Measurements from ENCODE around the gene ALDH4A1.
A peak's percentile ranks its signal among the peaks of the same experiment; 100 is the strongest.

The ALDH4A1 gene

GRCh38 chr1:18944810-18945209, 42.5 kb upstream of the ALDH4A1 start:
- TF ChIP-seq CREB1 (IDR thresholded peaks at IDR 0.05; ENCODE audit: low read depth) = no peak
- TF ChIP-seq FOXM1 (IDR thresholded peaks at IDR 0.05; ENCODE audit: borderline replicate concordance, low read depth) = no peak
- TF ChIP-seq TAF1 (IDR thresholded peaks at IDR 0.05; ENCODE audit: low read depth) = no peak
- no peak for TF ChIP-seq RAD21 (IDR thresholded peaks at IDR 0.05; ENCODE audit: low read depth)

DNA sequence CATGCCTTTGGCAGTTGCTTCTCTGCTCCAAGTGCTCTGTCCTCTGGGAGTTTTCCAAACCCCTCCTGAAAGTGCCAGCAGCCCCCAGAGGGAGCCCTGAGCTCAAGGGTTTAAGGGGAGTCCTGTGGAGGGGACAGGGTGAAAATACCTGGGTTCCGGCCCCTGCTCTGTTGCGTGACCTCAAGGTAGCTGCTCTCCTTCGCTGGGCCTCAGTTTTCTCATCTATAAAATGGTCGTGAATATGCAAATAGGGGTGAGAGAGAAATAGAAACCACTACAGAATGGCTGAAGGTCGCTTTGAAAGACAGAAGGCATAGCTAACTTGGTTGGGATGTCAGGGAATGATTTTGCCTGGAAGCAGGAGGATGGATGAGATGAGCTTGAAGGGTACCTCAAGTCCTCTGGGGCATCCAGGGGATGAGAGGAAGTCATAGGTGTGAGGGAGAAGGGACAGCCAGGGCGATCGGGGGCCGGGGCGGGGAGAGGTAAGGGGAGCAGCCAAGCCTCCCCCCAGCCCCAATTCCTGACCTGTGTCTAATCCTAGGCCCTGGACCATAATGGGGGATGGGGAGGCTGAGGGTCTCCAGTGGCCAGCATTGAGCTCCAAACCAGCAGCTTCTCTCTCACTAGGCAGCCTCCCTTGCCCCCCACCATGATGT, 41.7 kb upstream of the ALDH4A1 start:
- TF ChIP-seq CEBPB (IDR thresholded peaks at IDR 0.05) = no peak
- TF ChIP-seq TCF12 (IDR thresholded peaks at IDR 0.05; ENCODE audit: low read depth) = no peak
- TF ChIP-seq, protein P1, sequence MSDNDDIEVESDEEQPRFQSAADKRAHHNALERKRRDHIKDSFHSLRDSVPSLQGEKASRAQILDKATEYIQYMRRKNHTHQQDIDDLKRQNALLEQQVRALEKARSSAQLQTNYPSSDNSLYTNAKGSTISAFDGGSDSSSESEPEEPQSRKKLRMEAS (IDR thresholded peaks at IDR 0.05) = no peak
- no peak for TF ChIP-seq EGR1 (IDR thresholded peaks at IDR 0.05)
- no peak for TF ChIP-seq TEAD4 (IDR thresholded peaks at IDR 0.05)
- TF ChIP-seq USF1 (IDR thresholded peaks at IDR 0.05) = no peak
- TF ChIP-seq YY1 (IDR thresholded peaks at IDR 0.05; ENCODE audit: low read depth) = no peak
- no peak for TF ChIP-seq NFIC (IDR thresholded peaks at IDR 0.05)
- no peak for TF ChIP-seq RAD21 (IDR thresholded peaks at IDR 0.05; ENCODE audit: low read depth)
- TF ChIP-seq REST (IDR thresholded peaks at IDR 0.05; ENCODE audit: low read depth) = no peak
- TF ChIP-seq ZBTB7A (IDR thresholded peaks at IDR 0.05; ENCODE audit: low read depth) = no peak
- no peak for TF ChIP-seq CREB1 (IDR thresholded peaks at IDR 0.05; ENCODE audit: low read depth)
- no peak for TF ChIP-seq FOXM1 (IDR thresholded peaks at IDR 0.05; ENCODE audit: borderline replicate concordance, low read depth)
- TF ChIP-seq TAF1 (IDR thresholded peaks at IDR 0.05; ENCODE audit: low read depth) = no peak
- no peak for TF ChIP-seq EP300 (IDR thresholded peaks at IDR 0.05; ENCODE audit: borderline replicate concordance)

- no peak for TF ChIP-seq TCF12 (IDR thresholded peaks at IDR 0.05; ENCODE audit: low read depth)
- no peak for TF ChIP-seq EGR1 (IDR thresholded peaks at IDR 0.05)
- TF ChIP-seq NFIC (IDR thresholded peaks at IDR 0.05) = no peak
- no peak for TF ChIP-seq CEBPB (IDR thresholded peaks at IDR 0.05)
- TF ChIP-seq FOXM1 (IDR thresholded peaks at IDR 0.05; ENCODE audit: borderline replicate concordance, low read depth) = no peak
- no peak for TF ChIP-seq TEAD4 (IDR thresholded peaks at IDR 0.05)
- no peak for TF ChIP-seq USF1 (IDR thresholded peaks at IDR 0.05)
- TF ChIP-seq, protein P1 (IDR thresholded peaks at IDR 0.05) = no peak
- no peak for TF ChIP-seq REST (IDR thresholded peaks at IDR 0.05; ENCODE audit: low read depth)
Measured at GRCh38 chr1:18943162-18943561, 40.8 kb upstream of the ALDH4A1 start.

GRCh38 chr1:18942340-18942739, 40.0 kb upstream of the ALDH4A1 start:
- TF ChIP-seq TCF12 (IDR thresholded peaks at IDR 0.05; ENCODE audit: low read depth) (no peak), USF1 (IDR thresholded peaks at IDR 0.05) (no peak), EP300 (IDR thresholded peaks at IDR 0.05; ENCODE audit: borderline replicate concordance) (no peak), CREB1 (IDR thresholded peaks at IDR 0.05; ENCODE audit: low read depth) (no peak)

DNA sequence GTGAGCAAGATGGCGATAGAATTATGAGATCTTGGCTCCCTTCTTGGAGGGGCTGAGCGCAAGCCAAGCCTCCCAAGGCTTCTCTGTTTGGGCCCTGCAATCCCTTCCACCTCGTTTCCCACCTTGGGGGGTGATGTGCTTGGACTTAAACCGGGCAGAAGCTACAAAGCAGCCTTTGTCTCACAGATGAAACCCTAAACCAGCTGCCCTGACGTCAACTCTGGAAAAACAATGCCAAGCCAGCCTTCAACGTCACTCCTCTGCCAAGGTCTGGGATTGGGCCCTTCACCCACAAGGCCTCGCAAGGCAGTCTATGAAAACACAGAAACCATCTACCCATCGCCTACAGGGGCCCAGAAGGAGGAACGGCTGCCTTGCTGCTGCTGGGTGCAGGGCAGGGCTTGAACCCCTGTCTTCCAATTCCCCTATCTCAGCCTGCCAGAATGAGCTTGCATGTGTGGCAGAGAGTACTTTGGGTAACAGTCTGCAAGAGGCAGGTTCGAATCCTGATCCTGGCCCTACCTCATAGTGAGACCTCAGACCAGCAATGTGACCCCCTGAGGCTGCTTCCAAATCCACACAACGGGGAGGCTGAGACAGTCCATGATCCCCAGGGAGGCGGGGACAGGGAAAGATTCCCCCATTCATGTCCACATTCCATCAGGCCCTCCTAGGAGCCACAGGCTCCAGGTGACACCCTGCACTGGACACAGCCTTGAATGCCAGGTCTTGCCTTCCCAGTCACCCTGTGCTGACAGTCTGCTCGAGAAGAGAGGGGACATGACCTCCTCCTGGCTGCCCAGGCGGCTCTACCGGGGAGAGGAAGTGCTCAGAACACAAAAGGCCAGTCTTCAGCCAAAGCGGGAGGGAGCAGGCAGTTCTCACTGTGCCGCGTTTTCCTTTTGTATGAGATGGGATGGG, 39.1 kb upstream of the ALDH4A1 start:
- TF ChIP-seq NFIC (IDR thresholded peaks at IDR 0.05) = peak; percentile 40
- TF ChIP-seq ZBTB7A (IDR thresholded peaks at IDR 0.05; ENCODE audit: low read depth) = 0 out of 2 replicates have a peak, but pooled peaks have one; percentile 15
- TF ChIP-seq USF1 (IDR thresholded peaks at IDR 0.05) = no peak
- peak; percentile 80 for TF ChIP-seq CREB1 (IDR thresholded peaks at IDR 0.05; ENCODE audit: low read depth)
- TF ChIP-seq EP300 (IDR thresholded peaks at IDR 0.05; ENCODE audit: borderline replicate concordance) = peak; percentile 57; the same call in 1 of the 2 replicates
- TF ChIP-seq, protein P1 (IDR thresholded peaks at IDR 0.05) = no peak; the same call in 1 of the 2 replicates
- TF ChIP-seq YY1 (IDR thresholded peaks at IDR 0.05; ENCODE audit: low read depth) = no peak
